ENCODE results near the gene PRELID1. TPM values are rescaled to one million over a fixed set of nuclear protein-coding genes. Genes with fewer than 3 reads are reported as not detected.

The PRELID1 gene
- total RNA-seq, 1 donor from 2014 or later = 196 TPM

DNA sequence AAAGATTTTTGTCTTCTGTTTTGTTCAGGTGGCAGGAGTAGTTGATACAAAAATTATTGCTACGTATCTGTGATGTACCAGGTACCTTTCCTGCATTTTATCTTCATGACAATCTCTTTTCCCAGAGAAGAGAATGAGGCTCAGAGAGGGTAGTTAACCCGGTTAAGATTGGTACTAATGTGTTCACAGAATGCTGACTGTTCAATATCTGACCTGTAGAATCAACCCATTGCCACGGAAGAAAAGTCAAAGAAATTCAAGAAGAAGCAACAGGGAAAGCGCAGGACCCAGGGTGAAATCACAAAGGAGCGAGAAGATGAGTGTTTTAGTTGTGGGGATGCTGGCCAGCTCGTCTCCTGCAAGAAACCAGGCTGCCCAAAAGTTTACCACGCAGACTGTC lies 11.9 kb upstream of the PRELID1 start:
- Histone ChIP-seq H3K79me2 (ENCODE audit: insufficient read depth, low read length) (no peaks in the 10 kb centered on the region), H3K36me3 (ENCODE audit: insufficient read depth, low read length) (peaks cover 56% of the 10 kb centered on the region), H3K27me3 (ENCODE audit: insufficient read depth, low read length) (no peaks in the 10 kb centered on the region), H3K4me1 (ENCODE audit: insufficient read depth, low read length) (no peaks in the 10 kb centered on the region), H3K9ac (ENCODE audit: low read length) (no peak overlapping the region), H3K4me2 (ENCODE audit: low read length) (no peak overlapping the region), H4K20me1 (ENCODE audit: insufficient read depth, low read length) (peaks cover 18% of the 10 kb centered on the region), H3K4me3 (ENCODE audit: insufficient read depth, low read depth, low read length) (no peak overlapping the region), H3K27ac (ENCODE audit: low read depth, low read length) (no peak overlapping the region), H3K9me3 (ENCODE audit: insufficient read depth, low read depth, low read length) (no peaks in the 10 kb centered on the region), H2AFZ (ENCODE audit: low read depth, low read length) (no peak overlapping the region)
- Mint-ChIP-seq H3K36me3 (ENCODE audit: low read depth, unreplicated experiment) (peaks cover 29% of the 10 kb centered on the region), H3K27me3 (ENCODE audit: low read depth, unreplicated experiment) (no peaks in the 10 kb centered on the region), H3K4me1 (ENCODE audit: low read depth, unreplicated experiment) (no peaks in the 10 kb centered on the region), H3K4me3 (ENCODE audit: unreplicated experiment) (no peak overlapping the region), H3K27ac (ENCODE audit: unreplicated experiment) (no peak overlapping the region), H3K9me3 (ENCODE audit: unreplicated experiment) (no peaks in the 10 kb centered on the region)
- TF ChIP-seq, protein P1, sequence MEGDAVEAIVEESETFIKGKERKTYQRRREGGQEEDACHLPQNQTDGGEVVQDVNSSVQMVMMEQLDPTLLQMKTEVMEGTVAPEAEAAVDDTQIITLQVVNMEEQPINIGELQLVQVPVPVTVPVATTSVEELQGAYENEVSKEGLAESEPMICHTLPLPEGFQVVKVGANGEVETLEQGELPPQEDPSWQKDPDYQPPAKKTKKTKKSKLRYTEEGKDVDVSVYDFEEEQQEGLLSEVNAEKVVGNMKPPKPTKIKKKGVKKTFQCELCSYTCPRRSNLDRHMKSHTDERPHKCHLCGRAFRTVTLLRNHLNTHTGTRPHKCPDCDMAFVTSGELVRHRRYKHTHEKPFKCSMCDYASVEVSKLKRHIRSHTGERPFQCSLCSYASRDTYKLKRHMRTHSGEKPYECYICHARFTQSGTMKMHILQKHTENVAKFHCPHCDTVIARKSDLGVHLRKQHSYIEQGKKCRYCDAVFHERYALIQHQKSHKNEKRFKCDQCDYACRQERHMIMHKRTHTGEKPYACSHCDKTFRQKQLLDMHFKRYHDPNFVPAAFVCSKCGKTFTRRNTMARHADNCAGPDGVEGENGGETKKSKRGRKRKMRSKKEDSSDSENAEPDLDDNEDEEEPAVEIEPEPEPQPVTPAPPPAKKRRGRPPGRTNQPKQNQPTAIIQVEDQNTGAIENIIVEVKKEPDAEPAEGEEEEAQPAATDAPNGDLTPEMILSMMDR (IDR thresholded peaks at IDR 0.05; ENCODE audit: insufficient read depth, low read depth, low read length) = no peak
- TF ChIP-seq EZH2 (IDR thresholded peaks at IDR 0.05; ENCODE audit: insufficient read depth, low read length) = no peak
- FAIRE-seq (no peak), DNase-seq (ENCODE audit: low read depth) (no peak)

DNA sequence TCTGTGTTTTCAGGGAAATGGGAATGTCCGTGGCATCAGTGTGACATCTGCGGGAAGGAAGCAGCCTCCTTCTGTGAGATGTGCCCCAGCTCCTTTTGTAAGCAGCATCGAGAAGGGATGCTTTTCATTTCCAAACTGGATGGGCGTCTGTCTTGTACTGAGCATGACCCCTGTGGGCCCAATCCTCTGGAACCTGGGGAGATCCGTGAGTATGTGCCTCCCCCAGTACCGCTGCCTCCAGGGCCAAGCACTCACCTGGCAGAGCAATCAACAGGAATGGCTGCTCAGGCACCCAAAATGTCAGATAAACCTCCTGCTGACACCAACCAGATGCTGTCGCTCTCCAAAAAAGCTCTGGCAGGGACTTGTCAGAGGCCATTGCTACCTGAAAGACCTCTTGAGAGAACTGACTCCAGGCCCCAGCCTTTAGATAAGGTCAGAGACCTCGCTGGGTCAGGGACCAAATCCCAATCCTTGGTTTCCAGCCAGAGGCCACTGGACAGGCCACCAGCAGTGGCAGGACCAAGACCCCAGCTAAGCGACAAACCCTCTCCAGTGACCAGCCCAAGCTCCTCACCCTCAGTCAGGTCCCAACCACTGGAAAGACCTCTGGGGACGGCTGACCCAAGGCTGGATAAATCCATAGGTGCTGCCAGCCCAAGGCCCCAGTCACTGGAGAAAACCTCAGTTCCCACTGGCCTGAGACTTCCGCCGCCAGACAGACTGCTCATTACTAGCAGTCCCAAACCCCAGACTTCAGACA lies 9.6 kb upstream of the PRELID1 start:
- Histone ChIP-seq H3K27ac (ENCODE audit: low read depth, low read length) (no peak overlapping the region), H3K9me3 (ENCODE audit: insufficient read depth, low read depth, low read length) (no peaks in the 10 kb centered on the region), H3K79me2 (ENCODE audit: insufficient read depth, low read length) (no peaks in the 10 kb centered on the region), H3K27me3 (ENCODE audit: insufficient read depth, low read length) (no peaks in the 10 kb centered on the region), H3K4me2 (ENCODE audit: low read length) (no peak overlapping the region), H3K9ac (ENCODE audit: low read length) (no peak overlapping the region), H3K4me1 (ENCODE audit: insufficient read depth, low read length) (no peaks in the 10 kb centered on the region), H3K4me3 (ENCODE audit: insufficient read depth, low read depth, low read length) (no peak overlapping the region), H2AFZ (ENCODE audit: low read depth, low read length) (no peak overlapping the region), H4K20me1 (ENCODE audit: insufficient read depth, low read length) (peaks cover 28% of the 10 kb centered on the region), H3K36me3 (ENCODE audit: insufficient read depth, low read length) (peaks cover 59% of the 10 kb centered on the region)
- H3K4me1 Mint-ChIP-seq (ENCODE audit: low read depth, unreplicated experiment) = no peaks in the 10 kb centered on the region
- H3K27me3 Mint-ChIP-seq (ENCODE audit: low read depth, unreplicated experiment) = no peaks in the 10 kb centered on the region
- TF ChIP-seq, protein P1 (IDR thresholded peaks at IDR 0.05; ENCODE audit: insufficient read depth, low read depth, low read length) = no peak
- no peak for TF ChIP-seq EZH2 (IDR thresholded peaks at IDR 0.05; ENCODE audit: insufficient read depth, low read length)
- no peak overlapping the region for H3K27ac Mint-ChIP-seq (ENCODE audit: unreplicated experiment)
- no peak for FAIRE-seq
- H3K4me3 Mint-ChIP-seq (ENCODE audit: unreplicated experiment) = no peak overlapping the region
- peaks cover 35% of the 10 kb centered on the region for H3K36me3 Mint-ChIP-seq (ENCODE audit: low read depth, unreplicated experiment)
- no peak for DNase-seq (ENCODE audit: low read depth)
- no peaks in the 10 kb centered on the region for H3K9me3 Mint-ChIP-seq (ENCODE audit: unreplicated experiment)

DNA sequence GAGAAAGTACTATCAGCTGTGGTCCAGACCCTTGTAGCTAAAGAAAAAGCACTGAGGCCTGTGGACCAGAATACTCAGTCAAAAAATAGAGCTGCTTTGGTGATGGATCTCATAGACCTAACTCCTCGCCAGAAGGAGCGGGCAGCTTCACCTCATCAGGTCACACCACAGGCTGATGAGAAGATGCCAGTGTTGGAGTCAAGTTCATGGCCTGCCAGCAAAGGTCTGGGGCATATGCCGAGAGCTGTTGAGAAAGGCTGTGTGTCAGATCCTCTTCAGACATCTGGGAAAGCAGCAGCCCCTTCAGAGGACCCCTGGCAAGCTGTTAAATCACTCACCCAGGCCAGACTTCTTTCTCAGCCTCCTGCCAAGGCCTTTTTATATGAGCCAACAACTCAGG lies 9.0 kb upstream of the PRELID1 start:
- Mint-ChIP-seq H3K9me3 (ENCODE audit: unreplicated experiment) (no peaks in the 10 kb centered on the region), H3K36me3 (ENCODE audit: low read depth, unreplicated experiment) (peaks cover 33% of the 10 kb centered on the region), H3K4me3 (ENCODE audit: unreplicated experiment) (no peak overlapping the region), H3K27ac (ENCODE audit: unreplicated experiment) (no peak overlapping the region), H3K27me3 (ENCODE audit: low read depth, unreplicated experiment) (no peaks in the 10 kb centered on the region), H3K4me1 (ENCODE audit: low read depth, unreplicated experiment) (peaks cover 2% of the 10 kb centered on the region)
- Histone ChIP-seq H3K36me3 (ENCODE audit: insufficient read depth, low read length) (peaks cover 54% of the 10 kb centered on the region), H2AFZ (ENCODE audit: low read depth, low read length) (no peak overlapping the region), H3K4me2 (ENCODE audit: low read length) (no peak overlapping the region), H3K27me3 (ENCODE audit: insufficient read depth, low read length) (no peaks in the 10 kb centered on the region), H4K20me1 (ENCODE audit: insufficient read depth, low read length) (peaks cover 28% of the 10 kb centered on the region), H3K4me3 (ENCODE audit: insufficient read depth, low read depth, low read length) (no peak overlapping the region), H3K9ac (ENCODE audit: low read length) (no peak overlapping the region), H3K9me3 (ENCODE audit: insufficient read depth, low read depth, low read length) (no peaks in the 10 kb centered on the region), H3K27ac (ENCODE audit: low read depth, low read length) (no peak overlapping the region), H3K4me1 (ENCODE audit: insufficient read depth, low read length) (no peaks in the 10 kb centered on the region), H3K79me2 (ENCODE audit: insufficient read depth, low read length) (no peaks in the 10 kb centered on the region)
- DNase-seq (ENCODE audit: low read depth) = no peak
- FAIRE-seq = no peak
- no peak for TF ChIP-seq EZH2 (IDR thresholded peaks at IDR 0.05; ENCODE audit: insufficient read depth, low read length)
- TF ChIP-seq, protein P1 (IDR thresholded peaks at IDR 0.05; ENCODE audit: insufficient read depth, low read depth, low read length) = no peak

Data from astrocyte (in vitro differentiated cells and primary cell).